Heart left ventricle (tissue), 16 donors: Measurements from ENCODE around the gene PLCB2. TPM values are rescaled to one million over a fixed set of nuclear protein-coding genes. Genes with fewer than 3 reads are reported as not detected.

Experiments used
- ATAC-seq, 4 donors: fragments of 200-7000 bp; cut with Tn5 transposase; one replicate each; pipeline ENCODE4 v1.9.1; 2020 to 2022; ENCODE audit warnings: moderate library complexity in 4 of 4, mild to moderate bottlenecking in 3 of 4, moderate number of reproducible peaks in 1 of 4
- DNase-seq, 5 donors: peaks; one replicate each; pipeline ENCODE4 v3.0.0-alpha.2; 2020
- H3K27ac ChIP-seq, 12 donors: fragments of 200-600 bp; sonication (generic) in 4 of 12; one replicate each; pipeline versions ENCODE4 v1.5.0 to v1.8.0; 2016 to 2022; ENCODE audit warnings: mild to moderate bottlenecking in 2 of 12
- H3K27me3 ChIP-seq, 9 donors: fragments of 200-600 bp; sonication (generic) in 2 of 9; one replicate each; pipeline versions ENCODE4 v1.5.1 to v1.8.0; 2016 to 2022; ENCODE audit warnings: mild to moderate bottlenecking in 3 of 9
- H3K36me3 ChIP-seq, 9 donors: fragments of 200-600 bp; sonication (generic) in 2 of 9; one replicate each; pipeline versions ENCODE4 v1.5.0 to v1.8.0; 2018 to 2022; ENCODE audit warnings: mild to moderate bottlenecking in 2 of 9
- H3K4me1 ChIP-seq, 12 donors: fragments of 200-600 bp; sonication (generic) in 4 of 12; one replicate each; pipeline versions ENCODE4 v1.5.0 to v1.8.0; 2016 to 2022; ENCODE audit warnings: mild to moderate bottlenecking in 3 of 12
- H3K4me3 ChIP-seq, 12 donors: fragments of 200-600 bp; sonication (generic) in 4 of 12; one replicate each; pipeline versions ENCODE4 v1.5.0 to v1.8.0; 2017 to 2022; ENCODE audit warnings: mild to moderate bottlenecking in 9 of 12, moderate library complexity in 4 of 12
- H3K9me3 ChIP-seq, 12 donors: fragments of 200-600 bp; sonication (generic) in 4 of 12; one replicate each; pipeline versions ENCODE4 v1.5.0 to v1.8.0; 2016 to 2022; ENCODE audit warnings: mild to moderate bottlenecking in 1 of 12
- CTCF ChIP-seq, 12 donors: fragments of 200-600 bp; sonication (generic) in 4 of 12; IDR thresholded peaks; one replicate each; pipeline versions ENCODE4 v1.5.0 to v1.8.0; 2018 to 2022; ENCODE audit warnings: antibody characterized with exemption in 12 of 12, mild to moderate bottlenecking in 5 of 12
- POLR2A ChIP-seq, 2 donors: fragments of 450-650 bp; IDR thresholded peaks; one replicate each; pipeline ENCODE4 v1.6.1; 2017; ENCODE audit warnings: antibody characterized with exemption in 2 of 2, mild to moderate bottlenecking in 2 of 2, moderate library complexity in 2 of 2
- WGBS, 4 donors: extraction: QIAGEN DNeasy Blood & Tissue Kit in 2 of 4; methylation state at CpG; one replicate each; pipeline versions ENCODE4 v1.1.5 to v1.1.7; 2013 to 2018; 5-methylcytosine and 5-hydroxymethylcytosine counted together
- intact Hi-C, 10 donors: fragments of 100-400 bp; cut with DNase I; formaldehyde crosslinking; loops; one replicate each; pipeline versions ENCODE4 v1.11.1 to v1.14.2; 2022
- polyA plus RNA-seq, 2 donors: library from polyadenylated mRNA; stranded (reverse); fragments of 200-250 nt; gene quantifications; one replicate each; pipeline ENCODE4 v1.2.3, GENCODE V29; 2013
- total RNA-seq, 9 donors: library from RNA; depleted of rRNA in 2 of 9; stranded (reverse); fragments of >200 nt in 2 of 9; fragmentation: NEBNext Ultra II Directional in 3 of 9; extraction: Animal tissue kit (Norgen Biotek cat#: 25700) in 3 of 9; gene quantifications; one replicate each; pipeline versions ENCODE4 v1.1.0 to v1.2.4, GENCODE V29; 2016 to 2023
- donor health status: ischemic (EF 13 %, LVEDD 7.1; RV severe dilation, severe dysfunction).
- donor health status: healthy with polysubstance abuse.
- donor health status: DM: no; HTN: yes; CAD: no.
- donor health status: DM: no; HTN: no; CAD: no.
- donor health status: ischemic (EF 25% LVEDD 6.9; RV normal size, moderate dysfunction).
- donor health status: ischemic (EF 25% LVEDD 5.7; RV mildly dilated, moderate dysfunction).
- donor health status: healthy.
- donor health status: DM: yes; HTN: yes; CAD: no.
- donor health status: ischemic (EF 35%, LVEDD 5.7; RV mildly dilated, moderate dysfunction).
- donor health status: nonischemic (EF 11% LVEDD 7.7; RV severe dilation, severe dysfunction).
- donor health status: DM: yes; HTN: yes; CAD: no.
- donor health status: PGD.
- donor health status: ischemic (EF 29% LVEDD 5.4; RV normal size, mild dysfunction).
- donor health status: nonischemic (EF 23%, LVEDD 6.1; RV moderate dilation, normal function).

Gene PLCB2
- total and polyA plus RNA-seq, 11 donors: 1.6 to 46.2 (median 4.8) TPM

DNA sequence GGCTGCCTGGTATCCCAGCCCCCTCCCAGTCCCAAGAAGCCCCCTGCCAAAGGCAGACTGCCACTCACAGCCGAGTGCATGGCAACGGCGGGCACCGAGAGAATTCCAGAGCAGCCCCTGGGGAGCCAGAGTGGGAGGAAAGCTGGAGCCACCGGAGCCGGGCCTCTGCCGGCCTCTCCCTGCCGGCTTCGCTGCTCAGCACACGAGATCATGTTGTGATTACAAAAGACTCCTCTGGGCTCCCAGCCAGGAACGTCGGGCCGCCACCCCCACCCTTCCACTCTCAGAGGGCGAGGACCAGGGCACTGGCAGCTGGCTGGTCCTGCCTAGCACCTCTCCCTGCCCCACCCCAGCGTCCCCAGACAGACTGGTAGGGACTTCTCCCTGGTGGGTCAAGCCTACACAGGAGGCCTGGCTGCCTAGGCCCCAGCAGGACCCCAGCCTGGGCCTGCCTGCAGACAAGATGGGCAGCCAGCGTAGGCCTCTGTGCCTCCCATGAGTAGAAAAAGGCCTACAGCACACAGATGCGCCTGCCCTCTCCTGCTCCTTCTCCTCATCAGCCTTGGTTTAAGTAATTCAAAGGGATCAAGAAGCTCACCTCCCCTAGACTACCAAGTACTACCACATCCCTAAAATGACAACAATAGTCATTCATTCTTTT lies 33.1 kb upstream of the PLCB2 start, which contains the start of gene CCDC9B:
Gene CCDC9B, minus strand, starts transcription at position 200 of the 661 bp plus-strand sequence. Its CDS starts 120 bp downstream, at position 80.
- H3K4me1 ChIP-seq: peaks cover 30 to 88% (median 78%) of the 10 kb centered on the region in 12 donors
- intact Hi-C loops: loop anchor here in 8 of 10 donors (1.0 to 5.0 kb wide), 5 partner anchors 16 to 81 kb away; partner anchors contain the start of gene INAFM2 (in 2 of the 8)
- peak; percentile 67 to 75 (median 72) for ATAC-seq
- peak within 1 kb of the TSS; percentile 24 to 63 (median 50) for H3K4me3 ChIP-seq
- TF ChIP-seq CTCF (IDR thresholded peaks at IDR 0.05) (no peak), POLR2A (IDR thresholded peaks at IDR 0.05) (peak in 1 of 2 donors; percentile 73)
- no peaks in the 10 kb centered on the region for H3K27me3 ChIP-seq
- DNase-seq: peak; percentile 92 to 94 (median 93)
- 10 to 22% (median 12%) methylated on average over 14 to 17 of the region's 17 CpGs for WGBS, 4 donors
- H3K27ac ChIP-seq: peak within 1 kb of the TSS; percentile 94 to 100 (median 97)
- H3K36me3 ChIP-seq: peaks cover 0 to 13% (median 0%) of the 10 kb centered on the region in 9 donors
- no peaks in the 10 kb centered on the region for H3K9me3 ChIP-seq

- Histone ChIP-seq H3K4me3 (peak overlapping the region; percentile 24 to 63 (median 50)), H3K9me3 (no peaks in the 10 kb centered on the region), H3K4me1 (peaks cover 30 to 95% (median 83%) of the 10 kb centered on the region in 12 donors), H3K27me3 (no peaks in the 10 kb centered on the region), H3K36me3 (peaks cover 0 to 18% (median 6%) of the 10 kb centered on the region in 9 donors), H3K27ac (peak overlapping the region; percentile 94 to 100 (median 97))
- WGBS, 4 donors: 7 to 21% (median 14%) methylated on average over 2 to 14 of the region's 14 CpGs
- no peak for TF ChIP-seq POLR2A (IDR thresholded peaks at IDR 0.05)
- TF ChIP-seq CTCF (IDR thresholded peaks at IDR 0.05): peak in 2 of 12 donors; percentile 13 to 23
- intact Hi-C loops: loop anchor here in 8 of 10 donors (1.0 to 5.0 kb wide), 5 partner anchors 15 to 82 kb away; partner anchors contain the start of gene INAFM2 (in 2 of the 8)
- ATAC-seq: peak; percentile 67 to 75 (median 72)
- peak; percentile 90 to 94 (median 93) for DNase-seq
These were observed 32.5 kb upstream of the PLCB2 start for GRCh38 chr15:40340038-40340739.

DNA sequence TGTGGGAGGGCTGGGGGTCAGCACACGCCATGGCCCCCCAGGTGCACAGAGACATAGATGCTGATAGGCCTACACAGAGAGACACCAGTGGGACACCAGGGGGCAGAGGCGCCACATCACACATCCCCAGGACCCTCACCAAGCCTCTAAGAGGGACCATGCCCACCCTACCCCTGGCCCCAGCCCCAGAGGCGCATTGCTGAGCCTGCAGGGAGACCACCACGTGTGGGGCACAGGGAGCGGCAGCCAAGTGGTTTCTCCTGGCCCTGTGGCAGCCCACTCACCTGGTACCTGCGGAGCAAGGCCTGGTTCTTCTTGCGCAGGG lies 31.8 kb upstream of the PLCB2 start:
- TF ChIP-seq POLR2A (IDR thresholded peaks at IDR 0.05) (no peak), CTCF (IDR thresholded peaks at IDR 0.05) (peak in 7 of 12 donors; percentile 13 to 44 (median 31))
- peaks cover 30 to 98% (median 86%) of the 10 kb centered on the region in 12 donors for H3K4me1 ChIP-seq
- peaks cover 0 to 18% (median 6%) of the 10 kb centered on the region in 9 donors for H3K36me3 ChIP-seq
- ATAC-seq (peak; percentile 3 to 21 (median 12)), DNase-seq (peak in 2 of 5 donors; percentile 37 to 66)
- peak overlapping the region; percentile 94 to 100 (median 97) for H3K27ac ChIP-seq
- WGBS, 4 donors: 29 to 62% (median 54%) methylated on average over 6 to 7 of the region's 7 CpGs
- H3K9me3 ChIP-seq: no peaks in the 10 kb centered on the region
- peak overlapping the region; percentile 24 to 63 (median 50) for H3K4me3 ChIP-seq
- intact Hi-C loops: loop anchor here in 3 of 10 donors (2.0 kb wide), 2 partner anchors 15 to 17 kb away; partner anchors contain the start of gene INAFM2 (in 1 of the 3)
- H3K27me3 ChIP-seq: no peaks in the 10 kb centered on the region
